Panc1 (cell line): Measurements from ENCODE around the gene IGDCC3. TPM values are rescaled to one million over a fixed set of nuclear protein-coding genes. Genes with fewer than 3 reads are reported as not detected.

ENCODE experiments used
- ATAC-seq: fragments of 200-7000 bp; cut with Tn5 transposase; 2 replicates; pipeline ENCODE4 v1.9.1; 2020; ENCODE audit warnings: mild to moderate bottlenecking, moderate library complexity
- BruUV-seq: library from RNA; stranded (reverse); fragments of 400-500 nt; replicated peaks from 2 replicates; lab custom pipeline; 2021; lab: Mats Ljungman, UMichigan
- CTCF ChIA-PET: fragments of 300-600 bp; sonication (Branson Sonifier 250); formaldehyde crosslinking; loops from one replicate; lab custom pipeline; 2022; ENCODE audit warnings: antibody characterized with exemption; lab: Charles Lee
- POLR2A ChIA-PET: fragments of 300-600 bp; sonication (Branson Sonifier 250); formaldehyde crosslinking; loops from one replicate; lab custom pipeline; 2022; ENCODE audit warnings: antibody characterized with exemption; lab: Charles Lee
- DNase-seq: peaks from one replicate; pipeline ENCODE4 v3.0.0-alpha.2; 2010; ENCODE audit warnings: low read depth, low spot score
- H3K27ac ChIP-seq: 2 replicates; pipeline ENCODE4 v1.5.1; 2011; ENCODE audit warnings: mild to moderate bottlenecking, low read length, inconsistent platforms
- H3K27me3 ChIP-seq: fragments of 200-500 bp; sonication (Bioruptor generic); 2 replicates; pipeline ENCODE4 v1.6.0; 2014; ENCODE audit warnings: low read length, inconsistent platforms; ENCODE audit not compliant: control insufficient read depth, insufficient read depth
- H3K36me3 ChIP-seq: fragments of 200-500 bp; sonication (Bioruptor generic); 2 replicates; pipeline ENCODE4 v1.5.1; 2014; ENCODE audit warnings: inconsistent platforms, mild to moderate bottlenecking, low read length, moderate library complexity; ENCODE audit not compliant: control insufficient read depth, insufficient read depth
- H3K4me1 ChIP-seq: 2 replicates; pipeline ENCODE4 v1.5.1; 2011; ENCODE audit warnings: inconsistent platforms, mild to moderate bottlenecking, low read length, moderate library complexity; ENCODE audit not compliant: control insufficient read depth, insufficient read depth
- H3K4me3 ChIP-seq, 2 experiments: 2 replicates each; pipeline ENCODE4 v1.5.1; 2011 to 2012; ENCODE audit warnings: low read depth in 2 of 2, low read length in 2 of 2, mild to moderate bottlenecking in 2 of 2, inconsistent platforms in 1 of 2, moderate library complexity in 1 of 2
- H3K9me3 ChIP-seq: fragments of 200-500 bp; sonication (Bioruptor generic); 2 replicates; pipeline ENCODE4 v1.5.1; 2014; ENCODE audit warnings: low read depth, mild to moderate bottlenecking, inconsistent platforms, low read length, moderate library complexity; ENCODE audit not compliant: control insufficient read depth, insufficient read depth
- POLR2AphosphoS5 ChIP-seq: IDR thresholded peaks from 2 replicates; pipeline ENCODE4 v1.6.1; 2012; ENCODE audit warnings: mild to moderate bottlenecking, low read depth, low read length, moderate library complexity
- SIN3A ChIP-seq: IDR thresholded peaks from 2 replicates; pipeline ENCODE4 v1.6.1; 2012; ENCODE audit warnings: low read depth, mild to moderate bottlenecking, low read length, moderate library complexity, borderline replicate concordance; ENCODE audit not compliant: insufficient read depth
- TCF7L2 ChIP-seq: IDR thresholded peaks from 2 replicates; pipeline ENCODE4 v1.6.1; 2011; ENCODE audit warnings: mild to moderate bottlenecking, low read depth, low read length, inconsistent platforms
- in situ Hi-C: cut with HindIII; loops from 2 replicates; pipeline ENCODE4 v1.10.0; 2016; ENCODE audit warnings: low sequenced_read_pairs, low pct_unique_long_range_greater_than_20kb
- intact Hi-C: fragments of 100-400 bp; cut with micrococcal nuclease; formaldehyde crosslinking; loops from one replicate; pipeline ENCODE4 v1.10.0; 2022; ENCODE audit not compliant: unreplicated experiment
- total RNA-seq: library from RNA; stranded (reverse); gene quantifications from one replicate; pipeline ENCODE4 v1.2.1, GENCODE V29; 2021; ENCODE audit not compliant: unreplicated experiment
- TF ChIP-seq, protein P1 (sequence below): fragments of 450-650 bp; IDR thresholded peaks from 2 replicates; pipeline ENCODE4 v1.5.1; 2017; ENCODE audit warnings: mild to moderate bottlenecking
- TF ChIP-seq, protein P2 (sequence below), 2 experiments: IDR thresholded peaks; 2 replicates each; pipeline ENCODE4 v1.6.1; 2011 to 2012; ENCODE audit warnings: low read depth in 2 of 2, control low read depth in 1 of 2, low read length in 1 of 2, mild to moderate bottlenecking in 1 of 2, moderate library complexity in 1 of 2; ENCODE audit not compliant: insufficient read depth in 1 of 2

The IGDCC3 gene
- total RNA-seq, 1 experiment from 2014 or later, result 0.18 TPM

DNA sequence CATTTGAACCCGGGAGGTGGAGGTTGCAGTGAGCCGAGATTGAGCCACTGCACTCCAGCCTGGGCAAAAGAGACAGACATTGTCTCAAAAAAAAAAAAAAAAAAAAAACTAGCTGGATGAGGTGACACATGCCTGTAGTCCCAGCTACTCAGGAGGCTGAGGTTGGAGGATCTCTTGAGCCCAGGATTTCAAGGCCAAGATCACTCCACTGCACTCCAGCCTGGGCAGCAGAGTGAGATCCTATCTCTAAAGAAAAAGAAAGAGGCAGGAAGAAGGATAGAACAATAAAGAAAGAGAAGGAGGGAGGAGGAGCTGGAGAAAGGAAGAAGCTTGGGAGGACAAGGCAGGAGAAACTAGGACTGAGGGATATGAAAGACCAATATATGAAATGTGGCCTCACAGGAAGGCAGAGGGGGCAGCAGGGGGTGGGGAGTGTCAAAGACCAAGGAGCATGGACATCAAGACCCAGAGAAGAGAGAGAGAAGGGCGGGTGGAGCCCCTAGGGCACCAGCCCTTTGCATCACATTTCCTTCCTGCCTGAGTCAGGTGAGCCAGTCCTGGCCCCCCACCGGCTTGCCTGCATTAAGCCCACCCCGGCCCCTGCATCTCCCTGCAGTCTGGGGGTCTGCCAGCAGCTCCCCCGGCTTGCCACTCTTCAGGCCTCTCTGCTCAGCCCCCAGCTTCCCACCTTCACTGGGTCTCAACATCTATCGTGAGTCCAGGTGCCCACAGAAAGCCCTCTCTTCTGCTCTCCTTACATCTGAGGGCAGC lies 11.5 kb downstream of the IGDCC3 start:
- TF ChIP-seq TCF7L2, result no peak
- TF ChIP-seq, protein P1, sequence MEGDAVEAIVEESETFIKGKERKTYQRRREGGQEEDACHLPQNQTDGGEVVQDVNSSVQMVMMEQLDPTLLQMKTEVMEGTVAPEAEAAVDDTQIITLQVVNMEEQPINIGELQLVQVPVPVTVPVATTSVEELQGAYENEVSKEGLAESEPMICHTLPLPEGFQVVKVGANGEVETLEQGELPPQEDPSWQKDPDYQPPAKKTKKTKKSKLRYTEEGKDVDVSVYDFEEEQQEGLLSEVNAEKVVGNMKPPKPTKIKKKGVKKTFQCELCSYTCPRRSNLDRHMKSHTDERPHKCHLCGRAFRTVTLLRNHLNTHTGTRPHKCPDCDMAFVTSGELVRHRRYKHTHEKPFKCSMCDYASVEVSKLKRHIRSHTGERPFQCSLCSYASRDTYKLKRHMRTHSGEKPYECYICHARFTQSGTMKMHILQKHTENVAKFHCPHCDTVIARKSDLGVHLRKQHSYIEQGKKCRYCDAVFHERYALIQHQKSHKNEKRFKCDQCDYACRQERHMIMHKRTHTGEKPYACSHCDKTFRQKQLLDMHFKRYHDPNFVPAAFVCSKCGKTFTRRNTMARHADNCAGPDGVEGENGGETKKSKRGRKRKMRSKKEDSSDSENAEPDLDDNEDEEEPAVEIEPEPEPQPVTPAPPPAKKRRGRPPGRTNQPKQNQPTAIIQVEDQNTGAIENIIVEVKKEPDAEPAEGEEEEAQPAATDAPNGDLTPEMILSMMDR, result no peak
- TF ChIP-seq POLR2AphosphoS5, result no peak
- TF ChIP-seq, protein P2, sequence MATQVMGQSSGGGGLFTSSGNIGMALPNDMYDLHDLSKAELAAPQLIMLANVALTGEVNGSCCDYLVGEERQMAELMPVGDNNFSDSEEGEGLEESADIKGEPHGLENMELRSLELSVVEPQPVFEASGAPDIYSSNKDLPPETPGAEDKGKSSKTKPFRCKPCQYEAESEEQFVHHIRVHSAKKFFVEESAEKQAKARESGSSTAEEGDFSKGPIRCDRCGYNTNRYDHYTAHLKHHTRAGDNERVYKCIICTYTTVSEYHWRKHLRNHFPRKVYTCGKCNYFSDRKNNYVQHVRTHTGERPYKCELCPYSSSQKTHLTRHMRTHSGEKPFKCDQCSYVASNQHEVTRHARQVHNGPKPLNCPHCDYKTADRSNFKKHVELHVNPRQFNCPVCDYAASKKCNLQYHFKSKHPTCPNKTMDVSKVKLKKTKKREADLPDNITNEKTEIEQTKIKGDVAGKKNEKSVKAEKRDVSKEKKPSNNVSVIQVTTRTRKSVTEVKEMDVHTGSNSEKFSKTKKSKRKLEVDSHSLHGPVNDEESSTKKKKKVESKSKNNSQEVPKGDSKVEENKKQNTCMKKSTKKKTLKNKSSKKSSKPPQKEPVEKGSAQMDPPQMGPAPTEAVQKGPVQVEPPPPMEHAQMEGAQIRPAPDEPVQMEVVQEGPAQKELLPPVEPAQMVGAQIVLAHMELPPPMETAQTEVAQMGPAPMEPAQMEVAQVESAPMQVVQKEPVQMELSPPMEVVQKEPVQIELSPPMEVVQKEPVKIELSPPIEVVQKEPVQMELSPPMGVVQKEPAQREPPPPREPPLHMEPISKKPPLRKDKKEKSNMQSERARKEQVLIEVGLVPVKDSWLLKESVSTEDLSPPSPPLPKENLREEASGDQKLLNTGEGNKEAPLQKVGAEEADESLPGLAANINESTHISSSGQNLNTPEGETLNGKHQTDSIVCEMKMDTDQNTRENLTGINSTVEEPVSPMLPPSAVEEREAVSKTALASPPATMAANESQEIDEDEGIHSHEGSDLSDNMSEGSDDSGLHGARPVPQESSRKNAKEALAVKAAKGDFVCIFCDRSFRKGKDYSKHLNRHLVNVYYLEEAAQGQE (IDR thresholded peaks at IDR 0.05; ENCODE audit: insufficient read depth in 1 of 2, low read depth in 2 of 2, low read length in 1 of 2), result no peak
- no peak for TF ChIP-seq SIN3A
- Histone ChIP-seq H3K4me3 (no peak overlapping the region), H3K27ac (no peak overlapping the region), H3K36me3 (no peaks in the 10 kb centered on the region), H3K4me1 (no peaks in the 10 kb centered on the region), H3K9me3 (no peaks in the 10 kb centered on the region), H3K27me3 (no peaks in the 10 kb centered on the region)
- ATAC-seq, result no peak
- DNase-seq, result no peak
- ChIA-PET CTCF (no interaction called here), POLR2A (interaction anchor here (0.7 kb wide), 1 partner anchor 1197 kb away, joined by 4 read pairs; no protein-coding TSS in a partner anchor)
- in situ Hi-C loops, result no loop called here
- BruUV-seq, result no TSS peak
- intact Hi-C loops, result no loop called here

DNA sequence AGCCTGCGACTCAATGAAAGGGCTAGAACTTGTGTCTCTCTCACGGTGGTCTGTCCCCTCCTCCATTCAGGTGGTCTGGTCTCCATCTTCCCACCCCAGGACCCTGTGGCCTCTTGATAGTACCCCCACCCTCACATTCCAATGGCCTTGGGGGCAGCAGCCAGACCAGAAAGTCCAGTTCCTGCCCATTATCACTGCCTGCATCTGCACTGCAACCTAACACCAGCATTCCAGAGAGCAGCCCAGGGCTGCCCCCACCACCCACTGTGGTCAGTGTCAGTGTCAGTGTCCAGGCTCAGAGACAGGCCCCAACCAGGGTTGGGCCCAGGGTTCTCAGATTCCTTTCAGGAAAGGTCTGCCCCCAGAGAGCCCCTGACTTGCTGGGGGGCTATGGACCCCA lies 12.6 kb downstream of the IGDCC3 start:
- in situ Hi-C loops, result no loop called here
- DNase-seq (no peak), ATAC-seq (no peak)
- no peak overlapping the region for H3K27ac ChIP-seq
- TF ChIP-seq TCF7L2 (no peak), POLR2AphosphoS5 (no peak), SIN3A (no peak)
- TF ChIP-seq, protein P1, result no peak
- TF ChIP-seq, protein P2 (IDR thresholded peaks at IDR 0.05; ENCODE audit: insufficient read depth in 1 of 2, low read depth in 2 of 2, low read length in 1 of 2), result no peak
- H3K27me3 ChIP-seq, result no peaks in the 10 kb centered on the region
- H3K36me3 ChIP-seq, result no peaks in the 10 kb centered on the region
- BruUV-seq, result no TSS peak
- intact Hi-C loops, result no loop called here
- H3K4me3 ChIP-seq, result no peak overlapping the region
- H3K9me3 ChIP-seq, result no peaks in the 10 kb centered on the region
- CTCF ChIA-PET, result no interaction called here
- H3K4me1 ChIP-seq, result no peaks in the 10 kb centered on the region
- POLR2A ChIA-PET, result no interaction called here
